Neural crest cell (in vitro differentiated cells): ENCODE results near the gene SLIT3. TPM values are rescaled to one million over a fixed set of nuclear protein-coding genes. Genes with fewer than 3 reads are reported as not detected.

Source experiments
- DNase-seq: peaks from one replicate; pipeline ENCODE4 v3.0.0; 2021; ENCODE audit warnings: low read depth, mixed read lengths, low spot score
- H3K27ac Mint-ChIP-seq: one replicate; pipeline ENCODE4 v1.8.0; 2021; ENCODE audit warnings: mild to moderate bottlenecking, mixed read lengths; ENCODE audit not compliant: unreplicated experiment
- H3K27me3 Mint-ChIP-seq: 2 replicates; pipeline ENCODE4 v1.8.0; 2021; ENCODE audit warnings: low read depth, mild to moderate bottlenecking, mixed read lengths
- H3K36me3 Mint-ChIP-seq: 2 replicates; pipeline ENCODE4 v1.8.0; 2021; ENCODE audit warnings: low read depth, mild to moderate bottlenecking, mixed read lengths
- H3K4me1 Mint-ChIP-seq: 2 replicates; pipeline ENCODE4 v1.8.0; 2021; ENCODE audit warnings: mixed read lengths
- H3K4me3 Mint-ChIP-seq: one replicate; pipeline ENCODE4 v1.8.0; 2021; ENCODE audit warnings: mild to moderate bottlenecking, mixed read lengths
- H3K9me3 Mint-ChIP-seq: 2 replicates; pipeline ENCODE4 v1.8.0; 2021; ENCODE audit warnings: mixed read lengths
- CTCF ChIP-seq: fragments of 200-600 bp; sonication (generic); conservative IDR thresholded peaks from 2 replicates; pipeline ENCODE4 v1.5.0; 2021; ENCODE audit warnings: antibody characterized with exemption, mild to moderate bottlenecking
- total RNA-seq: library from RNA; stranded (reverse); gene quantifications from 2 replicates; pipeline ENCODE4 v1.2.1, GENCODE V29; 2021

The SLIT3 gene
- total RNA-seq, 1 donor from 2014 or later: 13.3 TPM

- H3K4me1 Mint-ChIP-seq: no peaks in the 10 kb centered on the region
- DNase-seq: no peak
- H3K4me3 Mint-ChIP-seq: no peak overlapping the region
- TF ChIP-seq CTCF: no peak
- no peaks in the 10 kb centered on the region for H3K36me3 Mint-ChIP-seq
- H3K9me3 Mint-ChIP-seq: no peaks in the 10 kb centered on the region
- H3K27ac Mint-ChIP-seq: no peak overlapping the region
- no peaks in the 10 kb centered on the region for H3K27me3 Mint-ChIP-seq
Observed at GRCh38 chr5:169181814-169182213, 119.1 kb downstream of the SLIT3 start.

- Mint-ChIP-seq H3K4me1 (no peaks in the 10 kb centered on the region), H3K9me3 (no peaks in the 10 kb centered on the region), H3K27me3 (no peaks in the 10 kb centered on the region), H3K27ac (no peak overlapping the region), H3K36me3 (no peaks in the 10 kb centered on the region), H3K4me3 (no peak overlapping the region)
- TF ChIP-seq CTCF: no peak
- no peak for DNase-seq
Observed at GRCh38 chr5:169178754-169179153, 122.2 kb downstream of the SLIT3 start.

- H3K4me3 Mint-ChIP-seq: no peak overlapping the region
- H3K9me3 Mint-ChIP-seq: no peaks in the 10 kb centered on the region
- no peaks in the 10 kb centered on the region for H3K4me1 Mint-ChIP-seq
- DNase-seq: no peak
- H3K27me3 Mint-ChIP-seq: no peaks in the 10 kb centered on the region
- no peak overlapping the region for H3K27ac Mint-ChIP-seq
- H3K36me3 Mint-ChIP-seq: no peaks in the 10 kb centered on the region
- TF ChIP-seq CTCF: no peak
Observed at GRCh38 chr5:169178274-169178673, 122.7 kb downstream of the SLIT3 start.

GRCh38 chr5:169176709-169177694 lies 123.9 kb downstream of the SLIT3 start:
- H3K36me3 Mint-ChIP-seq: no peaks in the 10 kb centered on the region
- H3K27me3 Mint-ChIP-seq: no peaks in the 10 kb centered on the region
- no peaks in the 10 kb centered on the region for H3K9me3 Mint-ChIP-seq
- TF ChIP-seq CTCF: no peak
- no peak for DNase-seq
- no peaks in the 10 kb centered on the region for H3K4me1 Mint-ChIP-seq
- no peak overlapping the region for H3K4me3 Mint-ChIP-seq
- H3K27ac Mint-ChIP-seq: no peak overlapping the region

GRCh38 chr5:169175733-169176132 lies 125.2 kb downstream of the SLIT3 start:
- Mint-ChIP-seq H3K9me3 (no peaks in the 10 kb centered on the region), H3K4me3 (no peak overlapping the region), H3K27me3 (no peaks in the 10 kb centered on the region), H3K36me3 (no peaks in the 10 kb centered on the region), H3K4me1 (peaks cover 5% of the 10 kb centered on the region), H3K27ac (no peak overlapping the region)
- no peak for TF ChIP-seq CTCF
- no peak for DNase-seq
